Measurements from ENCODE around the gene CIAO2A. TPM values are rescaled to one million over a fixed set of nuclear protein-coding genes. Genes with fewer than 3 reads are reported as not detected.
"Not testable (repeated sequence)": the region's sequence is repeated elsewhere in the genome, so short reads cannot be mapped to it uniquely, and the experiment has no call there.

Gene CIAO2A
- total RNA-seq, 2 donors from 2014 or later = 43.6 to 73.7 TPM

DNA sequence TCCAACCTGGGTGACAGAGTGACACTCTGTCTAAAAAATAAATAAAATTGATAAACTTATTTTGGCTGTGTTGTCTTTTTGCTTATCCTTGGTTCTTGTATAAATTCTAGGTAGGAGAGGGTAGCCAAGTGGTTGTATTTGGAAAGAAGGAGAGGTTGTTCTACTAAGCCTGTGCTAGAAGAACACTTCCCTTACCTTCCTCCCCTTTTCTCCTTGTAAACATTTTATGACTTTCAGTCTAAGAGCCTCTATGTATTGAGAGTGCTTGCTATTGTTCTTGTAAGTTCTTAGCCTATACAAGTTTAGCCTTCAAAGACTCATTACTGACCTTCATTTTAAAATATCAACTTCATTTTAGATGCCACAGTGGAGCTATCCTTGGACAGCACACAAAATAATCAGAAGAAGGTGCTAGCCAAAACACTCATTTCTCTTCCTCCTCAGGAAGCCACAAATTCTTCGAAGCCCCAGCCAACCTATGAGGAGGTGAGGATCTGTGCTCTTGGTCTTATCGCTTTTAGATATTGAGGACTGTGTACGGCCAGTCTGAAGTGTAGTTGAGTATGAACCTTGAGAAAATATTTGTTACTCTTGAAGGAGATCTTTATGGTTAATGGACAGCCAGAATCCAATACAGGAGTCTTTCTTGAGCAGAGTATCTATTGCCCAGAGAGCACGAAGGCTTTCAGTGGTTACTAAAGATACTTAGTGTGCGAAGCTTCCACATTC, 24.3 kb upstream of the CIAO2A start:
- Histone ChIP-seq H3K9me3 (no peaks in the 10 kb centered on the region), H3K27me3 (no peaks in the 10 kb centered on the region), H3K27ac (no peak overlapping the region), H3K4me1 (peaks cover 0 to 13% of the 10 kb centered on the region in 2 donors), H3K36me3 (peaks cover 88% of the 10 kb centered on the region), H3K4me3 (no peak overlapping the region)
- TF ChIP-seq, protein P1, sequence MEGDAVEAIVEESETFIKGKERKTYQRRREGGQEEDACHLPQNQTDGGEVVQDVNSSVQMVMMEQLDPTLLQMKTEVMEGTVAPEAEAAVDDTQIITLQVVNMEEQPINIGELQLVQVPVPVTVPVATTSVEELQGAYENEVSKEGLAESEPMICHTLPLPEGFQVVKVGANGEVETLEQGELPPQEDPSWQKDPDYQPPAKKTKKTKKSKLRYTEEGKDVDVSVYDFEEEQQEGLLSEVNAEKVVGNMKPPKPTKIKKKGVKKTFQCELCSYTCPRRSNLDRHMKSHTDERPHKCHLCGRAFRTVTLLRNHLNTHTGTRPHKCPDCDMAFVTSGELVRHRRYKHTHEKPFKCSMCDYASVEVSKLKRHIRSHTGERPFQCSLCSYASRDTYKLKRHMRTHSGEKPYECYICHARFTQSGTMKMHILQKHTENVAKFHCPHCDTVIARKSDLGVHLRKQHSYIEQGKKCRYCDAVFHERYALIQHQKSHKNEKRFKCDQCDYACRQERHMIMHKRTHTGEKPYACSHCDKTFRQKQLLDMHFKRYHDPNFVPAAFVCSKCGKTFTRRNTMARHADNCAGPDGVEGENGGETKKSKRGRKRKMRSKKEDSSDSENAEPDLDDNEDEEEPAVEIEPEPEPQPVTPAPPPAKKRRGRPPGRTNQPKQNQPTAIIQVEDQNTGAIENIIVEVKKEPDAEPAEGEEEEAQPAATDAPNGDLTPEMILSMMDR (IDR thresholded peaks at IDR 0.05) = no peak
- no peak for DNase-seq (ENCODE audit: low spot score)

DNA sequence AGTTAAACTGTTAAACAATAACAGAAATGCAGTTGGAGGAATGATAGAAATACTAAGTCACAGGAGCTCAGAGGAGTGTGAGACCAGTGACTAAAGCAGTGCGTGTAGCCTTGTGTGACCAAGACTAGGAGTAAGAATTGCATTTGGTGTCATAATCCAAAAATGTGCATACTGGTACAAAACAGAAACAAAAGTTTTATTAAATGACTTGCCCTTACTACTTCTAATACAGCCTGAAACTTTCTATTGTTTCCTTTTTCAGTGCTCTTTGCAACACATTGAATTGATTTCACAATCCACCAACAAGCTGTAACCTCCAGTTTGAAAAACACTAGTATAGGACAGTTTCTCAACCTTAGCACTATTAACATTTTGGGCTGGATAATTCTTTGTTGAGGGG, 19.3 kb upstream of the CIAO2A start:
- Histone ChIP-seq H3K4me1 (peaks cover 0 to 46% of the 10 kb centered on the region in 2 donors), H3K27me3 (no peaks in the 10 kb centered on the region), H3K4me3 (no peak overlapping the region), H3K27ac (no peak overlapping the region), H3K9me3 (no peaks in the 10 kb centered on the region), H3K36me3 (peaks cover 50% of the 10 kb centered on the region)
- DNase-seq (ENCODE audit: low spot score) = no peak
- TF ChIP-seq, protein P1 (IDR thresholded peaks at IDR 0.05) = no peak

DNA sequence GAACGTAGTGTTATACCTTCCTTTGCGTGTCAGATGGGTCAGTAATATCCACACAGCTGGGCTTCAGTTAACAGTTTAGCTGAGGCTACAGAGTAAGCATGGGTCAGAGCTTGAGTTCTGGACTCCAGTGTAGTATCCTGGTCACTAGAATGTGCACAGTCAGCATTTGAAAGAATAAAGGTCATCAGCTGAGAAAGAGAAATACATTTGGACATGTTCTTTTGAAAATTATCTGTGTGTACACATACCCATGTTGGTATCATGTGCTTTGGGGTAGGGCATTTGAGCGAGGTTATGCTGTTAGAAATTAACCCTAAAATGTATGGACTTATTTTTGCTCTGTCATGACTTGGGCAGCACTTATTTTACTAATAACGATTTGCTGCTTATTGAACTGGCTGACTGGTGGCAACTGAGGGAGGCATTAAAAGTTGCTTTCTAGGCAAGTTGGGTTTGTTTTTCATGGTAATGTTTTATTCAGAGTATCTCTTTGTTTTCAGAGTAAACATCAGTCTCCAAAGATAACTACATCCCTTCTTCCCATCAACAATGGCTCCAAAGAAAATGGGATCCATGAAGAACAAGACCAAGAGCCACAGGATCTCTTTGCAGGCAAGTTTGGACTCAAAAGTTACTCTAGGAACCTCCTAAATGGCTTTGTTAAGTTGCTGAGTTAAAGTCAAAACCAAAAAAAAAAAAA, 18.6 kb upstream of the CIAO2A start:
- Histone ChIP-seq H3K4me3 (no peak overlapping the region), H3K4me1 (peaks cover 0 to 47% of the 10 kb centered on the region in 2 donors), H3K27me3 (no peaks in the 10 kb centered on the region), H3K9me3 (no peaks in the 10 kb centered on the region), H3K27ac (no peak overlapping the region), H3K36me3 (peaks cover 44% of the 10 kb centered on the region)
- DNase-seq (ENCODE audit: low spot score) = no peak
- TF ChIP-seq, protein P1 (IDR thresholded peaks at IDR 0.05) = no peak

DNA sequence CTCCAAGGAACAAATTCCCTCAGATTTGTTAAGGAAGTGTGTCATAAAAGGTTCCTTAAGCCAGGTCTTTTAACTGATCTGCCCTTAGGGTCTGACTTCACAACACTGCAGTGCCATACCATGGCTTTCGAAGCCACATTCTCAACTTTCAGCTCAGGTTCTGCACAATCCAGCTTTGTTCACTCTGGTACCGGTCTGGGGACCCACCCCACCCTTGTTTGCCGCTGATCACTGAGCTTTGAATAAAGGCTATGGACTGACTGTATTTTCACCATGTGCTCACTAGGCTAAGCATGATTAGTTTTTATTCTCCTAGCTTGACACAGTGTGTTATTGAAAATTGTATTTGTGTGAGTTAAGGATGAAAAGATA, 18.0 kb upstream of the CIAO2A start:
- no peak overlapping the region for H3K27ac ChIP-seq
- TF ChIP-seq, protein P1 (IDR thresholded peaks at IDR 0.05) = no peak
- no peak for DNase-seq (ENCODE audit: low spot score)

DNA sequence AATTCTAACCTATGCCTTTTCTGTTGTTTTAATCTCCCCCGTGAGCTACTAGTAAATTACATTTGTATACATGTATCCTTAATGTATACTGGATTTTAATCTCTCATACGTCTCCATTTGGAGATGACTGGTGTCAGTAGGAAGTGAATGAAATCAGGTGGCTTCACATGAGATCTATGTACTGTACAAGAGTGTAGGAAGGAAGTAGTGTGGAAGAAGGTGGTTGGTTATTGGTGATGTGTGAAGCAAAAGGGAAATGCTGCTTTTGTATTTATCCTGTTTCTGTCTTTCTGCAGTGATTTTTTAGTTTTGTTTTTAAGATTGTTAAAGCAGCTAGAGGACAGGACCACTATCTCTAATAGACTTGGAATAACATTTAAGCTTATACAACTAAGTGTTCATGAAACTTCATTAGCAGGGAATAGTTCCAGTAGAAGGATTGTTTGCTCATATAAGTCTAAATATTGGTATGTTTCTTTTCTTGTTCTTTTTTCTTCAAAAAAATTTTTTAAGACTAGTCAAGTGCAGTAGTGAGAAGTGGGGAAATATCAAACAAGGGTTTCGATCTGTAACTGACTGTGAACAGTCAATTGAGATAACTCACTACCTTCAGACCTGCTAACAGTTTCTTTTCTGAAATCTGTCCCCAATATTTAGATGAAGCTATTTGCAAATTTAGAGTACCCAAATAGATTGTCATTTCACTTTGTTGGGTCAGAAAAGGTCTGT, 17.5 kb upstream of the CIAO2A start:
- Histone ChIP-seq H3K4me1 (peaks cover 0 to 58% of the 10 kb centered on the region in 2 donors), H3K27ac (no peak overlapping the region)
- no peak for DNase-seq (ENCODE audit: low spot score)

More for the DNA sequence above, 18.0 kb upstream of the CIAO2A start:
- H3K4me3 ChIP-seq = no peak overlapping the region
- peaks cover 38% of the 10 kb centered on the region for H3K36me3 ChIP-seq
- no peaks in the 10 kb centered on the region for H3K9me3 ChIP-seq
- H3K27me3 ChIP-seq = no peaks in the 10 kb centered on the region
- H3K4me1 ChIP-seq = peaks cover 0 to 53% of the 10 kb centered on the region in 2 donors

DNA sequence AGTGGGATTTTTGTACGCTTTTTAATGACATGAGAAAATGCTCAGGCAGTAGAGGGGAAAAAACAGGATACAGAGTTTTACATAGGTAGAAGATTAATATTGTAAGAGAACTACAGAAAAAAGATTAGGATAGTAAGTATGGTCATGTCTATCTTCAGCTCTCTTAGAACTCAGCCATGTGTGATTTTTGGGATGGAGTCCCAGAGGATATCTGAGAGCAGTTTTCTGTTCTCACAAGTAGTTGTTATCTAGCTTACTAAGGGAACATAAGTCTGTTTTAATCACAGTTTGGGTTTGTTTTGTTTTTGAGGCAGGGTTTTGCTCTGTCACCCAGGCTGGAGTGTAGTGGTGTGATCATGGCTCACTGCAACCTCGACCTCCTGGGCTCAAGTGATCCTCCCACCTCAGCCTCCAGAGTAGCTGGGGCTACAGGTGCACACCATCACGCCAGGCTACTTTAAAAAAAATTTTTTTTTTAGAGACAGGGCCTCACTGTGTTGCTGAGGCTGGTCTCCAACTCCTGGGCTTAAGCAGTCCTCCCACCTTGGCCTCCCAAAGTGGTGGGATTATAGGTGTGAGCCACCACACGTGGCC, 16.6 kb upstream of the CIAO2A start:
- not testable (repeated sequence) for H3K9me3 ChIP-seq; H3K27me3 ChIP-seq; DNase-seq (ENCODE audit: low spot score); H3K4me3 ChIP-seq
- H3K27ac ChIP-seq = peak overlapping the region; percentile 4 to 17
- H3K4me1 ChIP-seq = peaks cover 0 to 67% of the 10 kb centered on the region in 2 donors
- peaks cover 25% of the 10 kb centered on the region for H3K36me3 ChIP-seq

More for the DNA sequence above, 17.5 kb upstream of the CIAO2A start:
- Histone ChIP-seq H3K9me3 (no peaks in the 10 kb centered on the region), H3K4me3 (no peak overlapping the region), H3K36me3 (peaks cover 34% of the 10 kb centered on the region), H3K27me3 (no peaks in the 10 kb centered on the region)
- TF ChIP-seq, protein P1 (IDR thresholded peaks at IDR 0.05) = no peak

Measured in right atrium auricular region (tissue), 2 donors.